Activated naive CD4-positive, alpha-beta T cell treated with anti-CD3 and anti-CD28 coated beads, Interleukin-2, amount 10 ng/mL, durations not matched to agents 7 days and 5 days (primary cell): Measurements from ENCODE around the gene SLC25A10.
"Not testable (repeated sequence)": the region's sequence is repeated elsewhere in the genome, so short reads cannot be mapped to it uniquely, and the experiment has no call there.

ENCODE experiments used
- CTCF ChIA-PET: fragments of 350-600 bp; sonication (Branson Sonifier 250); formaldehyde crosslinking; loops from one replicate; lab custom pipeline; 2021; ENCODE audit warnings: antibody characterized with exemption; lab: Charles Lee
- DNase-seq: peaks from one replicate; pipeline ENCODE4 v3.0.0-alpha.2; 2020
- H3K27ac Mint-ChIP-seq: one replicate; pipeline ENCODE4 v1.8.0; 2021; ENCODE audit warnings: mild to moderate bottlenecking, moderate library complexity, mixed read lengths
- H3K27me3 Mint-ChIP-seq: one replicate; pipeline ENCODE4 v1.8.0; 2021; ENCODE audit warnings: mild to moderate bottlenecking, mixed read lengths
- H3K36me3 Mint-ChIP-seq: one replicate; pipeline ENCODE4 v1.8.0; 2021; ENCODE audit warnings: mixed read lengths
- H3K4me1 Mint-ChIP-seq: one replicate; pipeline ENCODE4 v1.8.0; 2021; ENCODE audit warnings: mixed read lengths
- H3K4me3 Mint-ChIP-seq: one replicate; pipeline ENCODE4 v1.8.0; 2021; ENCODE audit warnings: mild to moderate bottlenecking, moderate library complexity, mixed read lengths
- H3K9me3 Mint-ChIP-seq: one replicate; pipeline ENCODE4 v1.8.0; 2021; ENCODE audit warnings: mixed read lengths

SLC25A10 gene

GRCh38 chr17:81711814-81712467 lies at the start of gene SLC25A10:
TSS of gene SLC25A10 (plus strand) at chr17:81712284. CDS start at chr17:81712427, 143 bp downstream.
- peaks cover 4% of the 10 kb centered on the region for H3K36me3 Mint-ChIP-seq

GRCh38 chr17:81664051-81664470 lies 48.0 kb upstream of the SLC25A10 start:
- Mint-ChIP-seq H3K9me3 (no peaks in the 10 kb centered on the region), H3K36me3 (peaks cover 28% of the 10 kb centered on the region), H3K4me3 (peak overlapping the region; percentile 26), H3K27ac (peak overlapping the region; percentile 99), H3K27me3 (no peaks in the 10 kb centered on the region), H3K4me1 (peaks cover 52% of the 10 kb centered on the region)
- DNase-seq = no peak
- CTCF ChIA-PET = no interaction called here

More at GRCh38 chr17:81711814-81712467, at the start of gene SLC25A10:
- Mint-ChIP-seq H3K4me1 (peaks cover 39% of the 10 kb centered on the region), H3K27ac (peak within 1 kb of the TSS; percentile 88), H3K4me3 (peak within 1 kb of the TSS; percentile 82), H3K27me3 (no peaks in the 10 kb centered on the region), H3K9me3 (no peaks in the 10 kb centered on the region)
- peak; percentile 87 for DNase-seq
- CTCF ChIA-PET = interaction anchor here (1.6 kb wide), 1 partner anchor 23 kb away, joined by 3 read pairs; no protein-coding TSS in a partner anchor

GRCh38 chr17:81665205-81666091 lies 46.6 kb upstream of the SLC25A10 start:
- Mint-ChIP-seq H3K36me3 (peaks cover 36% of the 10 kb centered on the region), H3K4me1 (peaks cover 61% of the 10 kb centered on the region), H3K9me3 (no peaks in the 10 kb centered on the region), H3K27me3 (no peaks in the 10 kb centered on the region), H3K4me3 (peak overlapping the region; percentile 82), H3K27ac (peak overlapping the region; percentile 99)
- DNase-seq = peak; percentile 65
- CTCF ChIA-PET = interaction anchor here (1.0 kb wide), 1 partner anchor 10 kb away, joined by 3 read pairs; the partner anchor contains the start of gene PDE6G

- DNase-seq = no peak
- CTCF ChIA-PET = interaction anchor here (1.0 kb wide), 1 partner anchor 10 kb away, joined by 3 read pairs; the partner anchor contains the start of gene PDE6G
- H3K4me3 Mint-ChIP-seq = peak overlapping the region; percentile 82
- no peaks in the 10 kb centered on the region for H3K9me3 Mint-ChIP-seq
- H3K27ac Mint-ChIP-seq = peak overlapping the region; percentile 99
- H3K4me1 Mint-ChIP-seq = peaks cover 60% of the 10 kb centered on the region
- H3K27me3 Mint-ChIP-seq = no peaks in the 10 kb centered on the region
- H3K36me3 Mint-ChIP-seq = peaks cover 36% of the 10 kb centered on the region
These were observed 46.1 kb upstream of the SLC25A10 start for GRCh38 chr17:81666092-81666341.

- peak; percentile 97 for DNase-seq
- H3K27ac Mint-ChIP-seq = peak within 1 kb of the TSS; percentile 99
- peaks cover 60% of the 10 kb centered on the region for H3K4me1 Mint-ChIP-seq
- peak within 1 kb of the TSS; percentile 82 for H3K4me3 Mint-ChIP-seq
- peaks cover 39% of the 10 kb centered on the region for H3K36me3 Mint-ChIP-seq
- no peaks in the 10 kb centered on the region for H3K9me3 Mint-ChIP-seq
- CTCF ChIA-PET = no interaction called here
- H3K27me3 Mint-ChIP-seq = no peaks in the 10 kb centered on the region
These were observed 45.5 kb upstream of the SLC25A10 start, which contains the start of the genes CCDC137 and OXLD1 for GRCh38 chr17:81666342-81667191. TSS of gene CCDC137 (plus strand) at chr17:81666737. CDS start at chr17:81666767, 30 bp downstream. TSS of gene OXLD1 (minus strand) at chr17:81666605. CDS start at chr17:81666577, 28 bp downstream.

GRCh38 chr17:81667754-81668153 lies 44.3 kb upstream of the SLC25A10 start:
- H3K27ac Mint-ChIP-seq = peak overlapping the region; percentile 87
- no peak for DNase-seq
- H3K9me3 Mint-ChIP-seq = no peaks in the 10 kb centered on the region
- no peaks in the 10 kb centered on the region for H3K27me3 Mint-ChIP-seq
- H3K4me3 Mint-ChIP-seq = peak overlapping the region; percentile 82
- peaks cover 50% of the 10 kb centered on the region for H3K36me3 Mint-ChIP-seq
- CTCF ChIA-PET = no interaction called here
- peaks cover 50% of the 10 kb centered on the region for H3K4me1 Mint-ChIP-seq

- Mint-ChIP-seq H3K4me1 (peaks cover 22% of the 10 kb centered on the region), H3K27me3 (no peaks in the 10 kb centered on the region), H3K4me3 (no peak overlapping the region), H3K36me3 (peaks cover 40% of the 10 kb centered on the region), H3K27ac (no peak overlapping the region), H3K9me3 (no peaks in the 10 kb centered on the region)
- CTCF ChIA-PET = no interaction called here
- no peak for DNase-seq
These were observed 39.6 kb upstream of the SLC25A10 start for GRCh38 chr17:81672504-81672903.

- H3K9me3 Mint-ChIP-seq = no peaks in the 10 kb centered on the region
- DNase-seq = no peak
- CTCF ChIA-PET = no interaction called here
- peaks cover 17% of the 10 kb centered on the region for H3K4me1 Mint-ChIP-seq
- H3K27me3 Mint-ChIP-seq = no peaks in the 10 kb centered on the region
- H3K36me3 Mint-ChIP-seq = peaks cover 36% of the 10 kb centered on the region
- no peak overlapping the region for H3K4me3 Mint-ChIP-seq
- H3K27ac Mint-ChIP-seq = no peak overlapping the region
These were observed 39.1 kb upstream of the SLC25A10 start for GRCh38 chr17:81672954-81673353.

GRCh38 chr17:81673561-81674258 lies 38.4 kb upstream of the SLC25A10 start:
- CTCF ChIA-PET = no interaction called here
- Mint-ChIP-seq H3K27ac (no peak overlapping the region), H3K4me3 (no peak overlapping the region), H3K36me3 (peaks cover 31% of the 10 kb centered on the region), H3K9me3 (no peaks in the 10 kb centered on the region), H3K27me3 (no peaks in the 10 kb centered on the region), H3K4me1 (peaks cover 11% of the 10 kb centered on the region)
- no peak for DNase-seq

- DNase-seq = peak; percentile 48
- H3K4me3 Mint-ChIP-seq, H3K9me3 Mint-ChIP-seq, H3K4me1 Mint-ChIP-seq, H3K27me3 Mint-ChIP-seq, H3K27ac Mint-ChIP-seq: not testable (repeated sequence)
- CTCF ChIA-PET = interaction anchor here (0.6 to 1.5 kb wide), 5 partner anchors 8 to 1102 kb away, joined by 3 to 8 read pairs (median 4); partner anchors contain the start of genes ARL16 and HGS
- peaks cover 21% of the 10 kb centered on the region for H3K36me3 Mint-ChIP-seq
These were observed 36.4 kb upstream of the SLC25A10 start for GRCh38 chr17:81675515-81676221.

GRCh38 chr17:81676906-81677305 lies 35.2 kb upstream of the SLC25A10 start:
- no peaks in the 10 kb centered on the region for H3K27me3 Mint-ChIP-seq
- DNase-seq = no peak
- H3K4me3 Mint-ChIP-seq = no peak overlapping the region
- H3K4me1 Mint-ChIP-seq = peaks cover 5% of the 10 kb centered on the region
- no peak overlapping the region for H3K27ac Mint-ChIP-seq
- H3K36me3 Mint-ChIP-seq = peaks cover 21% of the 10 kb centered on the region
- H3K9me3 Mint-ChIP-seq = no peaks in the 10 kb centered on the region
- CTCF ChIA-PET = no interaction called here

- no peak overlapping the region for H3K4me3 Mint-ChIP-seq
- H3K36me3 Mint-ChIP-seq = peaks cover 13% of the 10 kb centered on the region
- no peak overlapping the region for H3K27ac Mint-ChIP-seq
- CTCF ChIA-PET = no interaction called here
- H3K4me1 Mint-ChIP-seq = peaks cover 27% of the 10 kb centered on the region
- no peak for DNase-seq
- H3K27me3 Mint-ChIP-seq = peaks cover 4% of the 10 kb centered on the region
- no peaks in the 10 kb centered on the region for H3K9me3 Mint-ChIP-seq
These were observed 31.9 kb upstream of the SLC25A10 start for GRCh38 chr17:81680150-81680549.

GRCh38 chr17:81681672-81682071 lies 30.4 kb upstream of the SLC25A10 start:
- Mint-ChIP-seq H3K27me3 (peaks cover 4% of the 10 kb centered on the region), H3K4me3 (peak overlapping the region; percentile 41), H3K4me1 (peaks cover 37% of the 10 kb centered on the region), H3K36me3 (peaks cover 22% of the 10 kb centered on the region), H3K27ac (no peak overlapping the region), H3K9me3 (no peaks in the 10 kb centered on the region)
- no peak for DNase-seq
- CTCF ChIA-PET = interaction anchor here (0.6 kb wide), 1 partner anchor 158 kb away, joined by 3 read pairs; no protein-coding TSS in a partner anchor
